ENCODE results near the gene SF3B1.
"Not testable (repeated sequence)": the region's sequence is repeated elsewhere in the genome, so short reads cannot be mapped to it uniquely, and the experiment has no call there.

The SF3B1 gene

DNA sequence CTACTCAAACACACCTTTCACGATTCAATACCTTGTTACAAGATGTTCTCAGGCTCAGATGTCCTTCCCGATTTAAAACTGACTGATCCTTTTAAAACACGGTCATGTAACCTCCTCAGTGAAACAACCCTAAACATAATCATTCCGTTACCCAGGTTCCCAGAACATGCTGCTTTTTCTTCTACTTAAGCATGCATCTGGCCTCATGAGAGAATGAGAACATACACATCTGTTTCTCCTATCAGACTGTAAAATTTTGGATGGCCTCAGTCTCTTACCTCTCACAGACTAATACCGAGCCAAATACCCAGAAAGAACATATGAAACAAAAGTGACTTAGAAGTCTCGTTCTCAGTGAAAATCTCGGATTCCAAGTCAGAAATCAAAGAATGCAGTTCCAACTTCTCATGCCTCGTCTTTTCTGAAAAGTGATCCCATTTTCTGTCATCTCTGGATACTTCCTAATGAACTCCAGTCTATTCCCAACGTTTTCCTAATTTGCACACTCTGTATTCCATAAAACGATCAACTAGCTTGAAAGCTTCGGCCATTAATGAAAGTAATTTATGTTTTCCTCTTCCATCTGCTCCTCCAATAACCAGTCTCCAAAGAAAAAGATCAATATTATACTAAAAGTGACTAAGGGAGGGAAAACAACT lies 919 bp downstream of the SF3B1 start:
- peak; percentile 20 for DNase-seq (ENCODE audit: low read depth)

DNA sequence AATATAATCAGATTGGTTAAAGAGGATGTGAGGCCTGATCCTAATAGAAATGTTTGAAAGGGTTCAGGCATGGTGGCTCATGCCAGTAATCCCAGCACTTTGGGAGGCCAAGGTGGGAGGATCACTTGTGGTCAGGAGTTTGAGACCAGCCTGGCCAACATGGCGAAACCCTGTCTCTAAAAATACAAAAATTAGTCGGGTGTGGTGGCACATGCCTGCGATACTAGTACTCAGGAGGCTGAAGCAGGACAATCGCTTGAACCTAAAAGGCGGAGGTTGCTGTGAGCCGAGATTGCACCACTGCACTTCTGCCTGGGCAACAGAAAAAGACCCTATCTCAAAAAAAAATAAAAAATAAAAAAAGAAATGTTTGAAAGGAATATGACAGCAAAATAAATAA lies 2.3 kb downstream of the SF3B1 start:
- not testable (repeated sequence) for DNase-seq (ENCODE audit: low read depth)

DNA sequence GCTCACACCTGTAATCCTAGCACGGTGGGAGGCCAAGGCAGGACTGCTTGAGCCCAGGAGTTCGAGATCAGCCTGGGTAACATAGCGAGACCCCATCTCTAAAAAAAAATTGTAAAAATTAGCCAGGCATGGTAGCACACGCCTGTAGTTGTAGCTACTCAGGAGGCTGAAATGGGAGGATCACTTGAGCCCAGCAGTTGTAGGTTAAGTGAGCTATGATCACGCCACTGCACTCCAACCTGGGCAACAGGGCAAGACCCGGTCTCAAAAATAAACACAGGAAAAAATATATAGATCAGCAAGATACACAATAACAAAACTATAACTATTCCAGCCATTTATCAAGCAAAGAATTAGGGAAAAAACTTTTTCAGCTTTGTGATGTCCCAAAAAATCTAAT lies 3.0 kb downstream of the SF3B1 start:
- DNase-seq (ENCODE audit: low read depth), result no peak

DNA sequence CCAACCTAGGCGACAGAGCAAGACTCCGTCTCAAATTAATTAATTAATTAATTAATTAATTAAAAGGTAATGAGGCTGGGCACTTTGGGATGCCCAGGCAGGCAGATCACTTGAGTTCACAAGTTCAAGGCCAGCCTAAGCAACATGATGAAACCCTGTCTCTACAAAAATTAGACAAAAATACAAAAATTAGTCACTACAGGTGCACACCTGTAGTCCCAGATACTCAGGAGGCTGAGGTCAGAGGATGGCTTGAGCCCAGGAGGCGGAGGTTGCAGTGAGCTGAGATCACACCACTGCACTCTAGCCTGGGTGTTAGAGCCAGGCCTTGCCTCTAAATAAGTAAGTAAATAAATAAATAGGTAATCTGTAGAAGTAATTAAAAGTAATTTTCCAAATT lies 6.8 kb downstream of the SF3B1 start:
- no peak for DNase-seq (ENCODE audit: low read depth)

DNA sequence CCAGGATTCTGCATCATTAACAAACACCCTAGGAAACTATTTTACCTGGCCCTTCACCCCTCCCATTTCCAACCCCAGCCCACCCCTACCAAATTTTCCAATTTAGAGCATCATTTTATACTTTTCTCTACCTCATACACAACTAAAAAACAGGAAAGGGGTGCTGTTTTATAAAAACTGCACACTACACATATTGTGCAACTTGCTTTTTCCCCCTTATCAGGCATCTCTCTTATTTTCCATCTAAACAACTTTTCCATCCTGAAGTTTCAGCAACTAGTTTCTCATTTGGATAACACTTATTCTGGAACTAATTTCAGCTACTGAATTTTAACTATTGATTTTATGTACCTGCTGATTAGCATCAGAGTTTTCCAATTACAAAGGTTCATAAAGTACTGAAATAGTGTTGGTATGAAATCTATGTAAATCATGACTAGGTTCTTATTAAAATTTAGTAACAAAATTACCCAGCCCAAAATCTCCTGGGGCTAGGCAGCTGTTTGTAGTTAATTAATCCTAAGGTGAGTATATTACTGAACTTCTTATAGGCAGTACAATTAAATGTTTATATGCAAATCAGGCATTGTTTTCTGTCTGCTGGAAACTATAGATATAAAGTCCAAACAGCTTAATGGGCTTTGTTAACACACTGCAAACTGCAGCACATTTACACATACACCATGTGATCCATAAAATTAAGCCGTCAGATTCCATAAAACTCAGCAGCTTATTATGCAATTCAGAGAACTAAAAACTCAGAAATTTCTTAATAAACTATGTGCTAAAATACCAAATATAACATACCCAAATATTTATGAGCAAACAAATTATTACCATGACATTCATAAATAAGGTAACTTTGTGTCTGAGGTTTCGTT lies 7.9 kb downstream of the SF3B1 start:
- DNase-seq (ENCODE audit: low read depth), result peak; percentile 4

DNA sequence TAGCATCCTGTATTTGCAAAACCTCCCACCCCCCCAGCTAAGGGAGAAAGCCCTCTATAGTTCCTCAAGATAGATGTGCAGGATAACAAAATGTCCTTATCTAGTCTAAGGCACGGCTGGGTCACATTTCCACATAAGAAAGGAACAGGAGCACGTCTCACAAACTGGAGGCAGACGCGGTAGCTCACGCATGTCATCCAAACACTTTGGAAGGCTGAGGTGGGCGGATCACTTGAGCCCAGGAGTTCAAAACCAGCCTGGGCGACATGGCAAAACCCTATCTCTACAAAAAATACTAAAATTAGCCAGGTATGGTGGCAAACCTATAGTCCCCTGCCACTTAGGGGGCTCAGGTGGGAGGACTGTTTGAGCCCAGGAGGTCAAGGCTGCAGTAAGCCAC lies 9.3 kb downstream of the SF3B1 start:
- DNase-seq (ENCODE audit: low read depth), result no peak

DNA sequence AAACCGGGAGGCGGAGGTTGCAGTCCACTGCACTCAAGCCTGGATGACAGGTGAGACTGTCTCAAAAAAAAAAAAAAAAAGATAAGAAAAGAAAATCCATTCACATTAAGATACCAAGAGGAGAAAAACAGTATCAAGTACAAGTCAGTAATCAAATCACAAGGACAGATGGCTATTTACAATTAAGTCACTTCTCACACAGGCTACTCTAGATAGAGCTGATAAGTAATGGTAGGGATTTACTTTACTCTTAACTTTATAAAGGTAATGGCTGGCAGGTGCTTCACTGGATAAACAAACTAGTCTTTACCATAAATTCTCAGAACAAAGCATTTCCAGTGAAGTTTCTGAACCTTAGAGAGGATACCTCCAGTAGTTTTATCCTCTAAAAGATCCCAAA lies 11.5 kb downstream of the SF3B1 start:
- no peak for DNase-seq (ENCODE audit: low read depth)

DNA sequence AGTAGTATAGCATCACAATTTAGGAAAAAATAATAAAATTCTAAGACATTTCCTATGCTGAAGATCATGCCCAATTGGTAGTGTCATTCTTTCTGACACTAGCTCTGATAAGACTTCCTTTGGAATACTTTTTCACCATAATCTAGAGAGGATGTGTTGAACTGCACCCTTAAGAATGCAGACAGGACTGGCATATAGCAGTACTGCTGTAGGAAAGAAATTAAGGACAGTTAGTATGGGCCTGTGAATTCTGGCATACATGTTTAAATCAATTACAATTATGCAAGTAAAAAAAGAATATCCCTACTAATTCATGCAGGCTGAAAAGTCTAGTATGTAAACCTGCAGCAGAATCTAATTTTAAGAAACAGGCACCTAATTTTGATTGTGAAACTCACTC lies 15.4 kb downstream of the SF3B1 start:
- DNase-seq (ENCODE audit: low read depth), result no peak

DNA sequence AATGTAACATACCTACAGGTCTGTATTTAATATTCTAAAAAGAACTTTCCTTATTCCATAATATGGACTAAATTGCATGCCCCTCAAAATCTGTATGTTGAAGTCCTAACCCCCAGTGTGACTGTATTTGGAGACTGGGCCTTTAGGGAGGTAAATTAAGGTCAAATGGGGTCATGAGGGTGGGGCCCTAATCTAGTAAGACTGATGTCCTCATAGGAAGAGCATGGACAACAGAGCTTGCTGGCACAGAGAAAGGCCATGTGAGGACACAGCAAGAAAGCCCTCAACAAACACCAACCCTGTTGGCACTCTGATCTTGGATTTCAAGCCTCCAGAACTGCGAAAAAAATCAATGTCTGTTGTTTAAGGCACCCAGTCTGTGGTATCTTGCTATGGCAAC lies 18.6 kb downstream of the SF3B1 start:
- DNase-seq (ENCODE audit: low read depth), result no peak

DNA sequence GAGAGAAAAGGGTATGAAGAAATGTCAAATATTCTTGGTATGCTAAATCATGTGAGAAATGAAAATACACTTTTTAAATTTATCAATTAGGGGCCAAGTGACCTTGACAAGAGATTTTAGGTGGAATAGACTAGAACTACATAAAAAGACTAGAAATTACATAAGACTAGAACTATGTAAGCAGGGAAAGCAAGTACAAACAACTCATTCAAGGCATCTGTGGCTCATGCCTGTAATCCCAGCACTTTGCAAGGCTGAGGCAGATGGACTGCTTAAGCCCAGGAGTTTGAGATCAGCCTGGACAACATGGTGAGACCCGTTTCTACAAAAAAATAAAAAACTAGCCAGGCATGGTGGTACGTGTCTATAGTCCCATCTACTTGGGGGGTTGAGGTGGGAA lies 20.3 kb downstream of the SF3B1 start:
- DNase-seq (ENCODE audit: low read depth), result no peak

DNA sequence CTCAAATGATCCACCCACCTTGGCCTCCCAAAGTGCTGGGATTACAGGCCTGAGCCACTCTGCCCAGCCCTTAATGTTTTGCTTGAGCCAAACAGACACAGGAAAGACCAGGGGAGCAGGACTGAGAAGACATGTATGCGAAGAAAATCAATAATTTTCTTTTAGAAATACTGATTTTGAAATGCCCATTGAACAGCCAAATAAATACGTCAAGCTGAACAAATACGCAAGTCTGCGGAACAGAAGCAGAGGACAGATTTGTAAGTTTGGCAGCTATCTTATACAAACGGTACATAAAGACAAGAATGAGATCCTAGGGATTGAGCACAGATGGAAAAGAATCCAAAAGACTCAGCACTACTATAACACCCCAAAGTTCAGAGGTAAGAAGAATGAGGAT lies 20.8 kb downstream of the SF3B1 start:
- no peak for DNase-seq (ENCODE audit: low read depth)

DNA sequence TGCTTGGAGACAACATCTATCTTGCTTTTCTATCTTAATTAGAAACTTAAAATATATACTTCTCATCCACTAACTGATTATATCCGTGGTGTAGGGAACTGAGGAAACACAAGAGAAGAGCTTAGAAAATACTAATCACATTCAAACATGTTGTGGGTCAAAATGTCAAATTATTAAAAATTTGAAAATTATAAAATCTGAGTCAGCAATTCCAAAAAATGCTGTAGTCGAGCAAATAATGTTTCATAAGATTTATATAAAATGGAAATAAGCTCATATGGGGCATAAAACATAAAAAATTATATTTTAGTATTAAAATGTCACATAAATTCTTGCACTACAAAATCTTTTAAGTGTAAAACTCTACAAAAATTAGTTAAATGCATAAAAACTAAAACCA lies 29.2 kb downstream of the SF3B1 start:
- no peak for DNase-seq (ENCODE audit: low read depth)

DNA sequence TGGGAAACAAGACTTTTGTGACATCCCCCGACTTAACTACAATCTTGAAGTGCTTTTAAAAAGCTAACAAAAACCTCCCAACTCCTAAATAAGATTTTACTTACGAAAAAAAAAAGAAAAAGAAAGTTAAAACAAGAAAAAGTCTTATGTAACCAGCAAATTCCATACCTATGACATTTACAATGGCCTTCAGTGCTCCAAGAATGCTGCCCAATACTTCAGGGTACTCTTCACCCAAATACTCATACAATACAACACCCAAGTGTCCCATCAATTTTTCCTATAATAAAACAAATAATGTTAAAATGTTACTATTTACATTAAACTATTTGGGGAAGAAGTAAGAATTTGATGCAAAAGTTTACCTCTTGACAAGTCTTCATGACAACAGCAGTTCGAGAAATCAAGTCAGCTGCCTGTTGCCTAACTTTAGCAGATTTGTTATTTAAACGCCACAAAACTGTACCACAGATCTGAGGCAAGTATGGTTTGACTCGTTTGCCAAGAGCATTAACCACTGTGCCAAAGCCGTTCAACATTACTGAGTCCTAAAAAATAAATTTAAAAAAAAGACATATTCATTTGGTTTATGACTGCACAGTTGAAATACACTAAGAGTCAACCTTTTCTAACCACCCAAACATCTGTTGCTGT lies 34.8 kb downstream of the SF3B1 start:
- peak; percentile 48 for DNase-seq (ENCODE audit: low read depth)

DNA sequence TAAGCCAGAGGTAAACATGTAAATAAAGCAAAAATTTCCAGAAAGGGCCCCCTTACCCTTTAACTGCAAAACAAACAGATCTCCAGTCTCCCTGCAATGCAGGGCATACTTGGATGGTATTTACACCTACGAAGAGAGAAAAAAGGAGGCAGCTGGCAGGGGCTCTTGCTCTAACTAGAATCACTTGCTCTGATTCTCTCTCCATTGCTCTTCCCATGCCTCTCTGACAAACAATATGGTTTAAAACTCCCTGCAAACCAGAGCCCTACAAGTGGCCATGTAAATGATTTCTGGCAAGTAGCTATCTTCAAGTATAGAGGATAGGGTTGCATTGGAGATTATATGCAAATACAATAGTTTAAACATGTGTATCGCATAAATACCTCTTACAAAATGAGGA lies 35.9 kb downstream of the SF3B1 start:
- no peak for DNase-seq (ENCODE audit: low read depth)

DNA sequence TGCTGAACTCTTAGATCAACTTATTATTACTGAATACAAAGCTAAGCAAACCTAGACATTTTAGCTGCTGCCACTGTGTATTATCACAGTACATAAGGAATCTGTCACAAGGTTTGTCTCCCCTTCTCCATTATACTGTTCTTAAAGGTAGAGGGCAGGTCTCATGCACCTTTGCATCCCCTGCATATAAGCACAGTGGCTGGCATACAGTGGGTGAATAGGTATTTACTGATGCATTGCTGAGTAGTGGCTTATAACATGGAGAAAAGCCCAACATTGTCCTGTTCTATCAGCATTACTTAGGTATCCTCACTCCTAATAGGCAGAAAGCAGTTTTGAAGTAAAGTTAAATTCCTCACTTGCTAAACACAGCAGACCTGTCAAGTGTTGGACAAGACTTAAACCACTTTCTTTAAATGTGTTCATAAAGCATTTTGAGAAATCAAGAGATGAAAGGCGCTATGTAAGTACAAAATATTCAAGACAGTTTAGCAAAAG lies 43.6 kb downstream of the SF3B1 start:
- no peak for DNase-seq (ENCODE audit: low read depth)

DNA sequence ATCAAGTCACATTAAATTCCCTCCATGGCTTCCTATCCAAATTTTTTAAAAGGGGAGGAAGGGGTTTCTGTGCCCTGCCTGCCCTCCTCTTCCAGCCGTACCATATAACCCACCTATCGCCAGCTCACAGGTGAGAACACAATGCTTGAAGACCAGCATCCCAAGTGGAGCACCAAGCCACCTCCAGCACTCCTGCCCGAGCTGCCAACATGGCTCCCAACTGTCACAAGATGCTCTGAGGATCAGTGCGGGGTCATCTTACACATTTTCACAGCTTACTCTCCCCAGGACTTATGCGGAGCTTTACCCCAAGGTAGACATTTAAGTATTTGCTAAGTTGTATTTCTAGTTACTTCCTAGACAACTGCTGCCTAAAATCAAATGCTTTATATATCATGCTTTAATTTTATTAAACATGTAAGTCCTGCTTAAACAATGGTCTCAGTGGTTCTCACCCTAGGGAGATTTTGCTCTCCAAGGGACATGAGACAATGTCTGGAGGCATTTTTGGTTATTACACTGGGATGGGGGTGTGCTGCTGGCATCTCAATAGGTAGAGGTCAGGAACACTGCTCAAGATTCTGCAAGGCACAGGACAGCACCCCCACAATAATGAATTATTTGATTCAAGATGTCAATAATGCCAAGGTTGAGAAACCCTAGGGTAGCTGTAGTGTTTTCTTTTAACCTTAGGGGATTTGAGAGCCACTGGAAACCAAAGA lies 45.8 kb downstream of the SF3B1 start:
- no peak for DNase-seq (ENCODE audit: low read depth)

DNA sequence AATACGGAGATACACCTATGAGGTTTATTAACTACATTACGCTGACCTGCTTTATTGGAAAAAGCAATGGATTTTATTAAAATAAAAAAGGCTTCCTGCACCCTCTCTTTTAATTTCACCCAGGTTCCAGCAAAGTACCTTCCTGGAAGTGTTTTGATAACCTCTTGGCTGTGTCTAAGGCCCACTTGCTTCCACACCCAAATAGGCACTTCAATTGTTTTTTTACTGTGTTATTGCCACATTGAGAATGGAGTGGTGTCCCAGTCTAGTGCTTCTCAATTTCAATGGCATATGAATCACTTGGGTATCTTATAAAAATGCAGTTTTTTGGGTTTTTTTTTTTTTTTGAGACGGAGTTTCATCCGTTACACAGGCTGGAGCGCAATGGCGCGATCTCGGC lies 47.6 kb downstream of the SF3B1 start:
- DNase-seq (ENCODE audit: low read depth), result no peak

DNA sequence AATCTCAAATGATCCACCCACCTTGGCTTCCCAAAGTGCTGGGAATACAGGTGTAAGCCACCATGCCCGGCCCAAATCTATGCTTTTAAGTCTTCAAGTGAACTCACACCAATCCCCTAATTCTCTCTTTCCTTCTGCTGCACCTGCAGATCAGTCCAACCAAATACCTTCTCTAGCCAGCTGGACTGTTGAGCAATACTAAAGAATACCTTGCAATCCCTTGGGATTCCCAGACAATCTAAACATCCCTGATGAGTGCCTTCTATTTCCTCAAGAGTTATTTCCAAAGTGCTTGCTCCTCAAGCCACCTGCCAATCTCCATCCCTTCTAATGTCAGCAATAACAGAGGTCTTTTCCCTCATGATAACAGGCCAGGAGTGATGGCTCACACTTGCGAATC lies 48.6 kb downstream of the SF3B1 start:
- no peak for DNase-seq (ENCODE audit: low read depth)

DNA sequence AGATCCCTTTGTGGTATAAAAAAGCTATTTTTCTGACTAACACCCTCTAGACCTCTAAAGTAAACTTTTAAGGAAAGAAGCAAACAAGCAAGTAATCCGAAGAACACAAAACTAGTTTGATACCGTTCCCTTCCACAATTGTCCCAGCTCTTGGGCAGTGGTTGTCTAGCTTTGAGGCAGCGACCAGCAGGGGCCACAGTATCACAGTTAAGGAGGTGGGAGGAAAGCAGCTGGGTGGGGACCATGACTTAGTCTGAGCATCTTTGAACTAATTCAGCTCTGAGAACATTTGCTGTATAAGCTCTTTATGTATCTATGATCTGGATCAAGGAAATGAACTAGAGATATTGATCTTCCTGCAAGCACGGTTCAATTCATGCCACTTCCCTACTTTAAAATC lies 51.0 kb downstream of the SF3B1 start:
- no peak for DNase-seq (ENCODE audit: low read depth)

DNA sequence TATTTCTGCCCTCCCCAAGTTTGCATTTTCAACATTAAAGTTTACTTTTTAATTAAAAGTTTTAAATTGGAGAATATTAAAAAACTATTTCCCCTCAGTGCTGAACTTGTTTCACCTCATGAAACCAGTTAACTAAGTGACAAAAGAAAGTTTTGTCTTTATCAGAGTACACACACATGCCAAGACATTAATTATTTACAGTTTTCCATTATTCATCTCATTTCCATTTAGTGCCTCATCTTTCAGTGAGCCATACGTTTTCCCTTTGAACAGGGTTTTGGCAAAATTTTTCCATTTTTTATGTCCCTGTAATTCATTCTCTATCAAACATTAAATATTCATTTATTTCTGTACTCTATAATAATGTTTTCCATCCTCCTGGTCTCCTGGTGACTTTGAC lies 53.2 kb downstream of the SF3B1 start:
- DNase-seq (ENCODE audit: low read depth), result no peak

DNA sequence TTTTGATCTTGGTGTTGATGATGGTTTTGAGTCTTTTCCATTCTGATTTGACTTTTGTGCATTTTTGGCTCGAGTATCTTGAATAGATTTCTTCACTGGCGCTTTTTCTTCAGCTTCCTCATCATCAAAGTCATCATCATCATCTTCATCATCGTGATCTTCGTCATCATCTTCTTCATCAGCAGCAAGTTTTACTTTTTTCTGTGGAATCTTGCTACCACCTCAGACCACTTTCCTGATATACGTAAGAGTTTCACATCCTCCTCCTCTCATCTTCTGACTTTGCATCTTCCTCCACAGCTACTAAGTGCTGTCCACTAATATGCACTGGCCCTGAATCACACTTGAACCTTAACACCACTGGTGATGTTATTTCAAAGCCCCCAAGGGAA lies 54.9 kb downstream of the SF3B1 start:
- DNase-seq (ENCODE audit: low read depth), result not testable (repeated sequence)

DNA sequence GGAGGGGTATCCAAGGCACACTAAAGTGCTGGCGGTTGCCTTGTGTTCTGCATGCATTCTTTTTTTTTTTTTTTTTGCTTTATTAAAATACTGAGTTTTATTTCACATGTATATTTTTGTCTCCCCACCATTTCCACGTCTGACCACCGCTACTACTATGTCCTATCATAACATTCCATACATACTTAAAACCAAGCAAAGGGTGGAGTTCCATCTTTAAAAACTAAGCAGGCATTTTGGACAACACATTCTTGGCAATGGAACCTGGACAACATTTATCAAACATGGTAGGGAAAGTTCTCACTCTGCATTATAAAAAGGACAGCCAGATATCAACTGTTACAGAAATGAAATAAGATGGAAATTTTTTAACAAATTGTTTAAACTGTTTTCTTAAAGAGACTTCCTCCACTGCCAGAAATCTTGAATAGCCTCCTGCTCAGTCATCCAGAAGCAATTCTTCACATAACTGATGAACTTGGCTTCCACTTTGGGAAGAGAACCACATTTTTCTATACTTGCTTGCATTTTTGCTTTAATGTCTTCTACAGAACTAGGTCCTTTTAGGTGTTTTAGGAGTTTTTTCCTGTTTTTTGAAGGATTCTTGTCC lies 55.4 kb downstream of the SF3B1 start:
- DNase-seq (ENCODE audit: low read depth), result peak; percentile 80

Data from EH (cell line).